GM18951 (cell line): ENCODE results near the gene AKAP7.

Source experiments
- POLR2A ChIP-seq: IDR thresholded peaks from 4 replicates; pipeline ENCODE4 v1.6.1; 2011; ENCODE audit warnings: mild to moderate bottlenecking; ENCODE audit not compliant: insufficient read length, insufficient read depth; ENCODE audit errors: extremely low read depth
- in situ Hi-C: fragments of 300-500 bp; cut with MboI; formaldehyde crosslinking; loops from one replicate; pipeline ENCODE4 v1.12.0; 2022; ENCODE audit warnings: low sequenced_read_pairs, mixed read lengths, inconsistent platforms; ENCODE audit not compliant: unreplicated experiment

AKAP7 gene

GRCh38 chr6:131146865-131147264, 11.6 kb downstream of the AKAP7 start:
- no peak for TF ChIP-seq POLR2A
- in situ Hi-C loops: no loop called here

- in situ Hi-C loops: no loop called here
- no peak for TF ChIP-seq POLR2A
Observed at GRCh38 chr6:131156411-131156810, 21.1 kb downstream of the AKAP7 start.

GRCh38 chr6:131159578-131159977, 24.3 kb downstream of the AKAP7 start:
- no peak for TF ChIP-seq POLR2A
- in situ Hi-C loops: no loop called here

- in situ Hi-C loops: no loop called here
- no peak for TF ChIP-seq POLR2A
Observed at GRCh38 chr6:131160254-131160758, 25.0 kb downstream of the AKAP7 start.

DNA sequence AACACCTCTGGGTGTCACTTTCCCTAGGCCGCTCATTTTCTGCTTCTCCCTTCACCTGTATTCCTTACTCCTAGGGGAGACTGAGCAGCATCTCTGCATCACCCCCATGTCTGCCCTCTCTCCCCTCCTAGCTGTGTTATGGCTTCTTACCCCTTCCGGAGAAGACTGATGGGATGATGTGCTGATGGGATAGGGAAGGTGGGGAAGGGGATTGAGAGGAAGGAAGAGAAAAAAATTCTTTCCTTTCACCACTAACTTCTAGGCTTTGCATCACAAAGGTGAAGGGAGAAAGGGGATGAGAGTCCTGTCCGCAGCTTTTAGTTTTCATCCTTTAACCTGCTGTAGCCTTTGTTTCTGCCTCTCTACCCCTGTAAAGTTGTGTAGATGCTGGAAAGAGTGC, 26.7 kb downstream of the AKAP7 start:
- in situ Hi-C loops: no loop called here
- no peak for TF ChIP-seq POLR2A

- no peak for TF ChIP-seq POLR2A
- in situ Hi-C loops: no loop called here
Observed at GRCh38 chr6:131163886-131164285, 28.6 kb downstream of the AKAP7 start.

- in situ Hi-C loops: no loop called here
- TF ChIP-seq POLR2A: no peak
Observed at GRCh38 chr6:131164506-131164905, 29.2 kb downstream of the AKAP7 start.

GRCh38 chr6:131167773-131168172, 32.5 kb downstream of the AKAP7 start:
- no peak for TF ChIP-seq POLR2A
- in situ Hi-C loops: no loop called here

DNA sequence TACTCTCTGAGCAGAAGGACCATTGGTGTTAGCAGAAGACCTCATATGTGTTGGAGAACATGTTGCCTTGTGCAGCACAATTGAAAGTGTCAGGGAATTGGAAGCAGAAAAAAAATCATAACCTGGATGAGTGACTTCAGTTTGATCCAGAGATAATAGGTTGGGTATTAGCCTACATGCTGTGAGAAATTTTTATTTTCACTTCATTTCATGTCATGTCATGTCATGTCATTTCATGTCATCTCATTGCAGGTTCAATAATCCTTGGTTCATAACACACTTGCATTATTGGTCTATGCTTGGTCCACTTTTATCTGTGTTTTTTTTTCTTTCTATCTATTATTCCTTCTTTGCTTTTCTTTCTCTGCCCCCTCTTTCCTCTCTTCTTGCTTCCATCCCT, 34.3 kb downstream of the AKAP7 start:
- in situ Hi-C loops: no loop called here
- TF ChIP-seq POLR2A: no peak

DNA sequence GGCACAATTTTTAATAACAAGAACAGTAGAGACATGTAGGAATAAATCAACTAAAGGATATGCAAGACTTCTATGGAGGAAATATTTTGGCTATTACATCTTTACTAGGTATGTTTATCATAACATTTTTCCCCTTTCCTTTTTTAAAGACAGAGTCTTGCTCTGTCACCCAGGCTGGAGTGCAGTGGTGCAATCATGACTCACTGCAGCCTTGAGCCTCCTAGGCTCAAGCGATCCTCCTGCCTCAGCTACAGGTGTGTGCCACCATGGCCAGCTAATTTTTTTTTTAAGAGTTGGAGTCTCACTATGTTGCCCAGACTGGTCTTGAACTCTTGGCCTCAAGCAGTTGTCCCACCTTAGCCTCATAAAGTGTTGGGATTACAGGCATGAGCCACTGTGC, 37.0 kb downstream of the AKAP7 start:
- in situ Hi-C loops: no loop called here
- no peak for TF ChIP-seq POLR2A

- no peak for TF ChIP-seq POLR2A
- in situ Hi-C loops: no loop called here
Observed at GRCh38 chr6:131173680-131174079, 38.4 kb downstream of the AKAP7 start.

DNA sequence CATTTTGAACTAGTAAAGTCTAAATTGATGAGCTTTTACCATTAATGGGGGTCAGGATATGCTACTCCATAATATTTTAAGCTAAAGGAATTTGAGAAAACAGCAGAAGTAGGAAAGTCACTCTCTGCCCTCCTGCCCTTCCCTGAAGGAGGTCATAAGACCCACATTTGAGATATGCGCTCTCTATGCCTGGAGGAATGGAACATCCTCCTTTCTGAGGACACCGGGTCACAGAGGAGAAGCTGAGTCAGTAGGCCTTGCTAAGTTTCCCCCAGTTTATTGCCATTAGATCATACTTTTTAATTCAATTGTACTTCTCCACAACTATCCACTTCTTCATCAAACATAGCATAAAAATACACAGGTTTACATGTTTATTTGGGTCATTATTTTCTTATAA, 40.3 kb downstream of the AKAP7 start:
- no peak for TF ChIP-seq POLR2A
- in situ Hi-C loops: loop anchor here (25.0 kb wide), 1 partner anchor 362 kb away; no protein-coding TSS in a partner anchor

DNA sequence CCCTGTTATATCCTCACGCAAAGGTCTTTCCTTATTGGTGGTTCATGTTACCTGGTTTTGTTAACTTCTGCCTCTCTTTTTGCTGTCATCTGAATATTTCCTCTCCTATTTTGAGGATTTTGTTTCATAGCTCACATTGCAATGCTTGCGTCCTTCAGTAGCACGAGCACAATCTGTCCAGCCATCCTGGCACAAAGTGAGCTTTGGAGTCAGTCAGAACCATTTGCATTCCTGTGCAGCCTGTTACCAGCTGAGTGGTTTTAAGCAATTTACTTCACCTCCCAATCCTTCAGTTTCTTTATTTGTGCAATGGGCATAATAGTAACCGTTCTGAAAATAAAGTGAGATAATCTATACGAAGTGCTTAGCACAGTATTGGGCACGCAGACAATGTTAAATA, 42.7 kb downstream of the AKAP7 start:
- TF ChIP-seq POLR2A: no peak
- in situ Hi-C loops: loop anchor here (25.0 kb wide), 1 partner anchor 359 kb away; no protein-coding TSS in a partner anchor

DNA sequence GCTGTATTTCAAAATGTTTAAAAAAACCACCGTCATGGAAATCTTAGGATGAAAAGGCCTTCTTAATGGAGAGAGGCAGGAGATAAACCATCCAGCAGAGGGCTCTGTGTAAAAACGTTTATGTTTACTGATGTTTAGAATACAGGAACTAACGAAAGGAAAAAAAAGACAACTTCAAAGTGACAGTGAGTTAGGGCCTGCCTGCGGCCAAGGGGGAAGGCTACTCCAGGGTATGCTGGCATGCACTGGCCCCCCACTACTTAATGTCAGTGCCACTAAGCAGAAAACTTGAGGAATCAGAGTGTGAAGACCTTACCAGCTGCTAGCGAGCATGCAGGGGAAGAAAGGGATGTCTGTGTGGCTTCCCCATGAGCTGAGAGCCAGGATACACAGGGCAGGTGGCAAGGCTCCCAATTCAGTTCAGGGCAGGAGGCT, 47.7 kb downstream of the AKAP7 start:
- TF ChIP-seq POLR2A: no peak
- in situ Hi-C loops: loop anchor here (25.0 kb wide), 1 partner anchor 354 kb away; no protein-coding TSS in a partner anchor
